EH (cell line): ENCODE results near the gene GGA3.
"Not testable (repeated sequence)": the region's sequence is repeated elsewhere in the genome, so short reads cannot be mapped to it uniquely, and the experiment has no call there.

Source experiments
- DNase-seq: peaks from one replicate; pipeline ENCODE4 v3.0.0-alpha.2; 2015; ENCODE audit warnings: low read depth

Gene GGA3

DNA sequence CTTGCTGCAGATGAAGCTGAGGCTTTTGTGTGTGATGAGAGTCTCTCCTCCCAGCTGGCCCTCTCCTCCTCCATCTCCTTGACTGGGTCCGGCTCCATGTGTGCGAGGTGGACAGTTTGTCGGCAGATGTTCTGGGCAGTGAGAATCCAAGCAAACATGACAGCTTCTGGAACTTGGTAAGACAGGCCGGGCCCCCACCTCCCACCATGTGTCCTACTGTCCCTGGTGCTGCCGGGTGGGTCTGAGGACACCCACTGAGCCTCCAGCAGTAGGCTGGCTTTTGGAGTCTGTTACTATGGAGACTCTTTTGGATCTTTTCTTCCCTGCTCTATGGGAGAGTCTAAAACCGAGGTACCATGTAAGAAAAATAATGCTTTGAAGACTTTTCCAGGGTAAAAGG, 43.3 kb downstream of the GGA3 start:
- no peak for DNase-seq

DNA sequence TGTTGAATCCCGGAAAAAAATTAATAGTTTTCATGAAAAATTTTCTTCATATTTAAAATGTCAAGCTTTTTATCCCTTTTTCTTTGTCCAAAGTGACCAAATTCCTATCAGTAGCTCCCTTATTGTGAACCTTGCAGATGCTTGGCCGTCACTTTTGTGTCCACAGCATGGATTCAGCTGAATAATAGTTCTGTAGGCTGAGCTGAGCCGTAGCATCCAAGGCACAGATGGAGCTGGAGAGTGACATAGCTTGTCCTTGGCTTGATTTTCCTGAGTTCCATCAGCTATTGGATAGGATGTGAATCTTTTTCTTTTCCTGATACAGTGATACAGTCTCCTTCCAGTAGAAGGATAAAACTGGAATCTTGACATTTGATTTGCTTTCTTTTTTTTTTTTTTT, 52.3 kb downstream of the GGA3 start:
- no peak for DNase-seq

DNA sequence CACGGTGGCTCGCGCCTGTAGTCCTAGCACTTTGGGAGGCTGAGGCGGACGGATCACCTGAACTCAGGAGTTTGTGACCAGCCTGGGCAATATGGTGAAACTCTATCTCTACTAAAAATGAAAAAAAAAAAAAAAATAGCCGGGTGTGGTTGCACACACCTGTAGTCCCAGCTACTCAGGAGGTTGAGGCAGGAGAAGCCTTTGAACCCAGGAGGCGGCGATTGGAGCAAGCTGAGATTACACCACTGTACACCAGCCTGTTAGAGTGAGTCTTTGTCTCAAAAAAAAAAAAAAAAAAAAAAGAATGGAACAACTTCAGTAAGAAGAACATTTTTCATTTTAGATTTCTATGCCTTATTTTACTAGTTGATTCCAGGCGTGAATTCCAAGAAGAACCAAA, 53.2 kb downstream of the GGA3 start:
- no peak for DNase-seq

DNA sequence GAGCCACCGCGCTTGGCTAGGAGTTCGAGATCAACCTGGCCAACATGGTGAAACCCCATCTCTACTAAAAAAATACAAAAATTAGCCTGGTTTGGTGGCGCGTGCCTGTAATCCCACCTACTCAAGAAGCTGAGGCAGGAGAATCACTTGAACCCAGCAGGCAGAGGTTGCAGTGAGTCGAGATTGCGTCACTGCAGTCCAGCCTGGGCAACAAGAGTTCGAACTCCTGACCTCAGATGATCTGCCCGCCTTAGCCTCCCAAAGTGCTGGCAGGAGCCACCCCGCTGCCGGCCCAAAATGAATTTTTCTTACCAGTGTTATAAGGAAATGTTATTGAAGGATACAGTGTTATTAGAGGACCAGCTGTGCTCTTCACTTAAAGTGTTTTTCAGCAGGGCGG, 53.6 kb downstream of the GGA3 start:
- DNase-seq = no peak

DNA sequence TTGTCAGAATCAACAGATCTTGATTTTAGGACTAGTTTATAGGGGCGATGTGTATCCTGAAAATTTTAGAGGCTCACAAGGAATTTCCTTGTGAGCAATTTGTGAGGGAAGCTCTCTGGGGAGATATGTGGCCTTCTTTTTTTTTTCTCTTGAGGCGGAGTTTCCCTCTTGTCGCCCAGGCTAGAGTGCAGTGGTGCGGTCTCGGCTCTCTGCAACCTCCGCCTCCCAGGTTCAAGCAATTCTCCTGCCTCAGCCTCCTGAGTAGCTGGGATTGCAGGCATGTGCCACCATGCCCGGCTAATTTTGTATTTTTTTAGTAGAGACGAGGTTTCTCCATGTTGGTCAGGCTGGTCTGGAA, 54.4 kb downstream of the GGA3 start:
- not testable (repeated sequence) for DNase-seq

DNA sequence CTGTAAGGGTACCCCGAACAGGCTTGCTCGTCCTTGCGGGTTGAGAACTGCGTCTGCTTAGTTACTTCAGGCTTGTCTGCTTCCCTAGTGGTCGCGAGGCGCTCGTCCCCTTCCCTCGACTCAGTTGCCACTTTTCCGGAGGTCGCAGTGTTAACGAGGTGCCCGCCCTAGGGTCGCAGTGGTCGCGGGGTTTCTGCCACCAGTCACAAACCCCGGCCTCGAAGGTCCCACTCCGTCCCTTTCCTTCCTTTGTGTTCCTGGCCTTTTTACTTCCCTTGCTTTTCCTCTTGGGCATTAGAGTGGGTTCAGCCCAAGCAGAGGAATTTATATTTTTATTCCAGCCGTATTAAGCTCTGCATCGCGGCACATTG, 55.6 kb downstream of the GGA3 start:
- no peak for DNase-seq

DNA sequence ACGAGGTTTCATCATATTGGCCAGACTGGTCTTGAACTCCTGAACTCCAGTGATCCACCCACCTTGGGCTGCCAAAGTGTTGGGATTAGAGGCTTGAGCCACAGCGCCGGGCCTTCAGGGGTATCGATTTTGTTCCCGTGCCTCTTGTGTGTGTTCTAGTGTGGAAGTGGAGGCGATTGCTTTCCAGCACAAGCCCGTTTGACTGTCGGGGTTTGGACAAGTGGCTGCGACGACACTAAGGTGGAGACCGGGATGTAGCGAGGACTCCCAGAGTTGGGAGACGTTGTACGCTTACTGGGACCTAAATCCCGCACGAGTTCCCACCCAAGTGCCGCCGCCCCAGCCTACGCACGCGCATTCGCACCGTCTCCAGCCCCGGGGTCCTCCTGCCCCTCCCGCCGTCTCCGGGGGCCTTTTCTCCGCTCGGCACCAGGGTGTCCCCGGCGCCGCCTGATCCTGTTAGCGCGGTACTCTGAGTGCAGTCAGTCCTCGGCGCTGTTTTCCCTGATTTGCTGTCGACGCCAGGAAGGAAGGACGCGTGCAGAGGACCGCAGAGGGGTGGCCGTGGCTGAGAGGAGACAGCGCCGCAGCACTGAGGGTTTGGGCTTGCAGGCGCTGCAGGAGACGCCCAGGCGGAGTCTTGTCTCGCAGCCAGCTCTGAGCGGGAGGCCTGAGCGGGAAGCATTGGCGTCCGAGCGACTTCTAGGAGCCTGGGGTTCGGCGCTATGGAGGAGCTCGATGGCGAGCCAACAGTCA, 56.2 kb downstream of the GGA3 start, which contains the start of gene NUP85:
Gene NUP85 (plus strand): TSS at position 643 of the 756 bp plus-strand sequence. CDS start 83 bp downstream, at position 726.
- peak; percentile 95 for DNase-seq

DNA sequence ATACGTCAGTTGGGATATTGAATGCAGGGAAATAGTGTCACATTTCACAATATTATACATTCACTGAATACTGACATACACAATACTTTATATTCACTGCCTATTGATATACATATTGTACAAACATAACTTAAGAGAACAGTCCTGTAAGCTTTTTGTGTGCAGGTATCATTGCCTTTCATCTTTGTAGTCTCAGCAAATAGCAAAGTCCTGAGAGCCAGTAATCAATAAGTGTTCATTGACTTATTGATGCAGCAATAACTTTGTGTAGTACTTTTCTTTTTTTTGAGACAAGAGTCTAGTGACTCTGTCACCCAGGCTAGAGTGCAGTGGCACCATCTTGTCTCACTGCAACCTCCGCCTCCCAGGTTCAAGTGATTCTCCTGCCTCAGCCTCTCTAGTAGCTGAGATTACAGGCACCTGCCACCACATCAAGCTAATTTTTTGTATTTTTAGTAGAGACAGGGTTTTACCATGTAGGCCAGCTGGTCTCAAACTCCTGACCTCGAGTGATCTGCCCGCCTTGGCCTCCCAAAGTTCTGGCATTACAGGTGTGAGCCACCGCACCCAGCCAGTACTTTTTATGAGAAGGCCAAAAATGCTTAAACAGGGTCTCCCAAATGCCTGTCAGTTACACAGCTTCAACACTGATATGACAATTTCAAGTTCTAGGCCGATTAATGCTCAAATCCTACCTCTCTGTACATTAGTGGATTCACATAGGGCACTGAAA, 61.4 kb downstream of the GGA3 start:
- no peak for DNase-seq

DNA sequence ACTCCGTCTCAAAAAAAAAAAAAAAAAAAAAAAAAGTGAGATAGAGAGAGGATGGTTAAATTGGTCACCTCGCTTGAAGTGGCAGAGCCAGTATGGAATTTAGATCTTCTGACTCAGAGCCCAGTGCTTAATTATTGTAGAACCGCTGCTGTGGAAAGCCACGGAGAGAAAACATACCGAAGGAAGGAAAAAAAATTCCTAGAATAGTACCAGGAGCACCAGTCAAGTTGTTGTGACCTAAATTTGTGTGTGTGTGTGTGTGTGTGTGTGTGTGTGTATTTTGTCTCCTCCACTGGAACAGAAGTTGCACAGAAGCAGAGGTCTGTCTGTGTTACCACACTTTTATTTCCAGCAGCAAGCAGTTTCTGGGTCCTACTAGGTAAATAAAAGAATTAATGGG, 66.5 kb downstream of the GGA3 start:
- peak; percentile 81 for DNase-seq

DNA sequence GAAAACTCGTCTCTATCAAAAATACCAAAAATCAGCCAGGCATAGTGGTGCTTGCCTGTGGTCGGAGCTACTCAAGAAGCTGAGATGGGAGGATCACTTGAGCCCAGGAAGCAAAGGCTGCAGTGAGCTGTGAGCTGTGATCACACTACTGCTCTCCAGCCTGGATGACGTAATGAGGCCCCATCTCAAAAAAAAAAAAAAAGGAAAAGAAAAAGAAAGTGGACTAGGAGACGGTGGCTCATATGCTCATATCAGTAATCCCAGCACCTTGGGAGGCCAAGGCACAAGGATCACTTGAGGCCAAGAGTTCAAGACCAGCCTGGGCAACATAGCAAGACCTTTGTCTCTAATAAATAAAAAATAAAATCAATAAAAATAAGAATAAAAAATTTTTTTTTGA, 69.8 kb downstream of the GGA3 start:
- DNase-seq = peak; percentile 37

DNA sequence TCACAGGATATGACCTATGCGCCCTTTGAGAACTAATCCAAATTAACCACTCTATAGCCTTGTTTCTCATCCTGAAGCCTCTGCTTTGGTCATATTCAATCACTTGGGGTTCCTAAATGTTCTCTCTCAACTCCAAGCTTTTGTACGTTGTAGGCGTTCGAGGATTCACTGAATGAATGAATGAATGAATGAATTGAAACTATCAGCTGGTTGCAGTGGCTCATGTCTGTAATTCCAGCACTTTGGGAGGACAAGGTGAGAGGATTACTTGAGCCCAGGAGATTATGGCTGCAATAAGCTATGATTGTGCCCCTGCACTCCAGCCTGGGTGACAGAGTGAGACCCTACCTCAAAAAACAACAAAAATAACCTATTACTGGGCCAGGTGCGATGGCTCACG, 72.8 kb downstream of the GGA3 start:
- DNase-seq = no peak
